ENCODE results near the gene CPT1C. TPM values are rescaled to one million over a fixed set of nuclear protein-coding genes. Genes with fewer than 3 reads are reported as not detected.

The CPT1C gene
- total RNA-seq, 1 donor from 2014 or later, result 26.3 TPM

- Mint-ChIP-seq H3K9me3 (ENCODE audit: low read depth) (no peaks in the 10 kb centered on the region), H3K27me3 (ENCODE audit: low read depth) (no peaks in the 10 kb centered on the region), H3K4me1 (ENCODE audit: low read depth) (peaks cover 36% of the 10 kb centered on the region), H3K27ac (ENCODE audit: unreplicated experiment) (peak overlapping the region; percentile 87), H3K36me3 (ENCODE audit: low read depth) (peaks cover 7% of the 10 kb centered on the region), H3K4me3 (ENCODE audit: unreplicated experiment) (peak overlapping the region; percentile 98)
- no peak for DNase-seq (ENCODE audit: low spot score)
- TF ChIP-seq CTCF (IDR thresholded peaks at IDR 0.05), result peak; percentile 81
These were observed 12.8 kb upstream of the CPT1C start for GRCh38 chr19:49677901-49678674.

GRCh38 chr19:49678985-49679770 is 11.7 kb upstream of the CPT1C start:
- H3K27ac Mint-ChIP-seq (ENCODE audit: unreplicated experiment), result peak overlapping the region; percentile 87
- H3K27me3 Mint-ChIP-seq (ENCODE audit: low read depth), result no peaks in the 10 kb centered on the region
- DNase-seq (ENCODE audit: low spot score), result no peak
- H3K36me3 Mint-ChIP-seq (ENCODE audit: low read depth), result peaks cover 7% of the 10 kb centered on the region
- H3K4me1 Mint-ChIP-seq (ENCODE audit: low read depth), result peaks cover 36% of the 10 kb centered on the region
- H3K9me3 Mint-ChIP-seq (ENCODE audit: low read depth), result no peaks in the 10 kb centered on the region
- peak overlapping the region; percentile 98 for H3K4me3 Mint-ChIP-seq (ENCODE audit: unreplicated experiment)
- no peak for TF ChIP-seq CTCF (IDR thresholded peaks at IDR 0.05)

- DNase-seq (ENCODE audit: low spot score), result no peak
- Mint-ChIP-seq H3K27ac (ENCODE audit: unreplicated experiment) (no peak overlapping the region), H3K36me3 (ENCODE audit: low read depth) (peaks cover 7% of the 10 kb centered on the region), H3K9me3 (ENCODE audit: low read depth) (no peaks in the 10 kb centered on the region), H3K27me3 (ENCODE audit: low read depth) (no peaks in the 10 kb centered on the region), H3K4me3 (ENCODE audit: unreplicated experiment) (peak overlapping the region; percentile 22), H3K4me1 (ENCODE audit: low read depth) (peaks cover 36% of the 10 kb centered on the region)
- no peak for TF ChIP-seq CTCF (IDR thresholded peaks at IDR 0.05)
These were observed 11.0 kb upstream of the CPT1C start for GRCh38 chr19:49679771-49680413.

GRCh38 chr19:49680421-49681351 is 10.2 kb upstream of the CPT1C start:
- DNase-seq (ENCODE audit: low spot score), result no peak
- Mint-ChIP-seq H3K27ac (ENCODE audit: unreplicated experiment) (peak overlapping the region; percentile 17), H3K4me3 (ENCODE audit: unreplicated experiment) (no peak overlapping the region), H3K9me3 (ENCODE audit: low read depth) (no peaks in the 10 kb centered on the region), H3K36me3 (ENCODE audit: low read depth) (peaks cover 13% of the 10 kb centered on the region), H3K4me1 (ENCODE audit: low read depth) (peaks cover 36% of the 10 kb centered on the region), H3K27me3 (ENCODE audit: low read depth) (no peaks in the 10 kb centered on the region)
- peak; percentile 98 for TF ChIP-seq CTCF (IDR thresholded peaks at IDR 0.05)

Measured in chondrocyte (in vitro differentiated cells).